Large intestine (tissue), 3 donors: ENCODE results near the gene BCAS3. TPM values are rescaled to one million over a fixed set of nuclear protein-coding genes. Genes with fewer than 3 reads are reported as not detected.
"Not testable (repeated sequence)": the region's sequence is repeated elsewhere in the genome, so short reads cannot be mapped to it uniquely, and the experiment has no call there.

Experiments used
- DNase-seq, 2 donors: peaks; one replicate each; pipeline versions ENCODE4 v3.0.0 to v3.0.0-alpha.2; 2013
- H3K27ac ChIP-seq: one replicate; pipeline ENCODE4 v1.5.1; 2013; ENCODE audit warnings: low read length
- H3K27me3 ChIP-seq: 2 replicates; pipeline ENCODE4 v1.6.1; 2013; ENCODE audit warnings: low read length; ENCODE audit not compliant: control insufficient read depth, insufficient read depth
- H3K36me3 ChIP-seq: 2 replicates; pipeline ENCODE4 v1.6.1; 2013; ENCODE audit warnings: low read length; ENCODE audit not compliant: control insufficient read depth, insufficient read depth
- H3K4me1 ChIP-seq: one replicate; pipeline ENCODE4 v1.6.1; 2013; ENCODE audit warnings: low read length; ENCODE audit not compliant: control insufficient read depth, insufficient read depth
- H3K4me3 ChIP-seq: one replicate; pipeline ENCODE4 v1.5.1; 2013; ENCODE audit warnings: low read length
- H3K9me3 ChIP-seq: one replicate; pipeline ENCODE4 v1.6.1; 2013; ENCODE audit warnings: mild to moderate bottlenecking, low read depth, low read length, moderate library complexity; ENCODE audit not compliant: control insufficient read depth
- WGBS: methylation state at CpG from one replicate; pipeline ENCODE4 v1.1.5; 2013; ENCODE audit warnings: low lambda C conversion rate; ENCODE audit not compliant: insufficient coverage; 5-methylcytosine and 5-hydroxymethylcytosine counted together
- polyA plus RNA-seq: library from polyadenylated mRNA; unstranded; fragments of 120-200 nt; gene quantifications from one replicate; pipeline ENCODE4 v1.2.1, GENCODE V29; 2013

BCAS3 gene
- polyA plus RNA-seq, 1 donor, result 9.7 TPM

DNA sequence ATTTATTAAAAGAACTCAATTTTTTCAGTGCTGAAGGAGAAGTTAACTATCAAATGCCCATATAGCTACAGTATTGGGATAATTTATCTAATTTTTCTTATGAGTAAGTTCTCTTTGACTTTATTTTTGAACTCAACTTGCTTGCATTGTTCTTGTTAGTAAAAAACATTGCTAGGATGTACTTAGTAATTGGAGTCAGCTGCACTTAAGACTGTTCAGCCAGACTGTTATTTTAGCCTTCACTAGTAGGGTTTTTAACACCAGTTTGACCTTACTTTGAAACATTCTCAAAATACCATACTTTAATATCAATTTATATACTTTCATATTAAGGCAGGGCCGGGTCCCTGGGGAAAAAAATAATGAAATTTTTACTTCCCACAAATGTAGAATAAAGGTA, 465.4 kb downstream of the BCAS3 start:
- no CpG with 5 or more reads among the region's 1 CpG for WGBS
- H3K4me1 ChIP-seq, result no peaks in the 10 kb centered on the region
- no peak overlapping the region for H3K27ac ChIP-seq
- no peaks in the 10 kb centered on the region for H3K9me3 ChIP-seq
- H3K4me3 ChIP-seq, result no peak overlapping the region
- no peaks in the 10 kb centered on the region for H3K27me3 ChIP-seq
- H3K36me3 ChIP-seq, result no peaks in the 10 kb centered on the region
- no peak for DNase-seq

DNA sequence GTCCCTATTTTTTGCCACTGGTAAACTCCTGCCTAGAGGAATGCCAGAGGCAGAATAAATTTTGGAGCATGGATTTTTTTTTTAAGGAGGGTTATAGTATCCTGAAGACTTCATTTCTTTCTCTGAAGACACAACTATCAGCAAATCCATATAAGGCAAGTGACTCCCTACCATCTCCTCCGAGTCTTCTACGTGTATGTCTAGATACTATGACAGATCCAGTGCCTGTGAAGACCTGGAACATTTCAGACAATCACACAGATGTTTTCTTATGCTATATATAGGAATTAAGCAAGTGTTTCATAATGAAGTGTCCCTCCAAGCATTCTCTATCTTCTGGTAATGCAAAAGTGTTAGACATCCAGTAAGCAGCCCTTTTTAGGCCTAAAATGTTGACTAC, 466.5 kb downstream of the BCAS3 start:
- no peaks in the 10 kb centered on the region for H3K9me3 ChIP-seq
- H3K27me3 ChIP-seq, result no peaks in the 10 kb centered on the region
- H3K36me3 ChIP-seq, result no peaks in the 10 kb centered on the region
- 100% methylated on average over 1 of the region's 2 CpGs for WGBS
- no peak overlapping the region for H3K4me3 ChIP-seq
- H3K27ac ChIP-seq, result no peak overlapping the region
- DNase-seq, result no peak
- H3K4me1 ChIP-seq, result no peaks in the 10 kb centered on the region

DNA sequence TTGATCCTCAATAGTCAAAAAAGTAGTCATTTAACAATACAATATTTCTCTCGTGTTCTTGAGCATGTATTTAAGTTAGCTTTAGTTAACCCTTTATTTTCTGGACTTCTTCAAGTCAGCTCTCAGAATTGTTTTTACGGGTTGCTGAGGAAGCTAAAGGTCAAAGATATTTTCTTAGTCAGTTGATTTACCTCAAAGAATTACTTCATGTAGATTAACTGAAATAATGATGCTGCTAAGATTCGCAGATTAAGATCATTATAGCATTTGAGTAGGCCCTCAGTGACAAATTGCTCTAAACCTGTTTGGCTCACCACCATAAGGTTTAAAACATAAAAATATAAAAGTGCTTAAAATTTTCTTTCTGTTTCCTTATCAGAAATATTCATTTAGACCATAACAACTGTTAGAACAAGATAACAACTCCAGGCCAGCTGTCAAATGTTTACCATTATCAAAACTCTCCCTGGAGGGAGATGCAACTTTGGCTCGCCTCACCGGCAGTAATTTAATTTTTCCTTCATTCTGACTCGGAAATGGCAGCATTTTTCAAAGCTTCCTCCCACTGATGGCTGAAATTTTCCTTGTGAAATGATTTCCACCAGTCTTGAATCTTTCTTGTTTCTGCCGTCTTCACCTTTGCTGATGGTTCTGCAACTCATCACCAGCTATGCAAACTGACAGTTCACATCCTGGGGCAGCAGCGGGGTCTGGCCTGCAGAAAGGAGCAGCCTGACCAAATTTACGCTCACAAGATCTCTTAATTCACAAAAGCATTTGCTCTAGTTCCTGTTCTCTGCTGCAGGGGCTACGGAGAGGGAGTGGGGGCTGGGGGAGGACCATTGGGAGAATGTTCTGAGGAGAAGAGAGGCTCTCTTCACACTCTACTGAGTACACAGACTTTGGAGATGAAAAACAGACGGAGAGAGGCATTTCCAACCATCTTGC, 467.2 kb downstream of the BCAS3 start:
- Histone ChIP-seq H3K4me1 (no peaks in the 10 kb centered on the region), H3K9me3 (no peaks in the 10 kb centered on the region), H3K4me3 (no peak overlapping the region), H3K27me3 (no peaks in the 10 kb centered on the region), H3K27ac (peak overlapping the region; percentile 38), H3K36me3 (no peaks in the 10 kb centered on the region)
- DNase-seq, result peak; percentile 12 to 31
- 50% methylated on average over 3 of the region's 11 CpGs for WGBS

DNA sequence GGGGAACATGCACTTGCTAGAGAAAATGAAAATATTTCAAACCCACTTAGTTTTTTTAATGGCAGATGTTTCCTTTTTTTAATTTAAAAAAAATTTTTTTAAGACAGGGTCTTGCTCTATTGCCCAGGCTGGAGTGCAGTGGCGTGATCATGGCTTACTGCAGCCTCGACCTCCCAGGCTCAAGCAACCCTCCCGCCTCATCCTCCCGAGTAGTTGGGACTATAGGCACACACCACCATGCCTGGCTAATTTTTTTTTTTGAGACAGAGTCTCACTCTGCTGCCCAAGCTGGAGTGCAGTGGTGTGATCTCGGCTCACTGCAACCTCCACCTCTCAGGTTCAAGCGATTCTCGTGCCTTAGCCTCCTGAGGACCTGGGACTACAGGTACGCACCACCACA, 469.2 kb downstream of the BCAS3 start:
- H3K36me3 ChIP-seq, DNase-seq, H3K27ac ChIP-seq, H3K4me1 ChIP-seq, H3K27me3 ChIP-seq, H3K9me3 ChIP-seq, H3K4me3 ChIP-seq: not testable (repeated sequence)
- no CpG with 5 or more reads among the region's 8 CpGs for WGBS

DNA sequence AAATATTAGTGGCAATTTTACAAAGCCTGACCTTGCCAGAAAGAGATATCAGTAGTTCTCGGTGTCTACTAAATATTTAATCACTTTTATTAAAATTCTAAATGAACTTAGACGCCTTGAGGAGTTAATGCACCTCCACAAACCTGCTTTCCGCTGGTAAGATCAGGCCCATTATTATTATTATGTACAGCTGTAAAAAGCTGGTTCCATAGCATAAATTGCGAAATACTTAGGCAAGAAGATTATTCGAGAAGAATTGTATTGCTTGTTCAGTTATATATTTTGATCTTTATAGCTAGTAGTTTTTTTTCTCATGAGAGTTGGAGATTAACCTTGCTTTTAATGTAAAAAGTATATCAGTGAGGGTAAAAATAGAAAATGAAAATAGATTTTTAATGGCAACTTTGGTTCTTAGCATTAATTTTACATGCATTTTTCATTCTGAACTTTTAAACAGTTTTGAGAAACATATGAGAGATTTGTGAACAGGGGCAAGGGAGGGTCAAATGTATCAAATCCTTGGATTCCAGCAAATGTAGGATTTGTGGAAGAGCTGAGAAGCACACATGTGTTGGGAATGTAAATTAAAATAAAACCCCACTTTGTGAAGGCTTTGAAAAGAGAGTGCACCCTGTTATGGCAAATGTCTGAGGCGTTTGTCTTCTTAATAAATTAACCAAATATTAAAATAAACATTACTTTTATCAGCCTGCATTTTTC, 471.6 kb downstream of the BCAS3 start:
- H3K27ac ChIP-seq, result no peak overlapping the region
- no CpG with 5 or more reads among the region's 6 CpGs for WGBS

DNA sequence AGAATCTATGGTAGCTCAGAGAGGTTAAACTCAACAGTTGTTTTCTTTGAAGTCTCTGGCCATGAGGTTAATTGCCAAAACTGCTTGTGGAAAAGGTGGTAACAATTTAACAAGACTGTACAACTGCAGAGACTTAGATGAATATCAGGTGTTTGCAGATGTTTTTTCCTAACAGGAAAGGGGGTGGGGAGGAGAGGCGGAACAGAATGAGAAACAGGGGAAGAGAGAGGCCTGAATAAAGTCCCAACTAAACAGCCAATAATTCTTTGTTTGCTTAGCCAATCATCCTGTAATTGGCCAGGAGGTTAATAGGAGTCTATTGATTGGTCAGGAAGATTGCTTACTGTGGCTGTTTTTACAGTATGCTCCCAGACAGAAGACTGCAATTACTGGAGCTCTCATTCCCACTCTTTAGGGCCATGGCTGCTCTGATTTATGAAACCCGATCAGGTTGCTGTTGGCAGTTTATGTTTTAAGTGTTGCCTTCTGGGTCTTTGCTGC, 472.3 kb downstream of the BCAS3 start:
- H3K27ac ChIP-seq, result no peak overlapping the region
- WGBS, result no CpG with 5 or more reads among the region's 2 CpGs
- no peak for DNase-seq

More for the DNA sequence above, 471.6 kb downstream of the BCAS3 start:
- H3K4me3 ChIP-seq, result no peak overlapping the region
- no peaks in the 10 kb centered on the region for H3K4me1 ChIP-seq
- no peaks in the 10 kb centered on the region for H3K9me3 ChIP-seq
- no peaks in the 10 kb centered on the region for H3K27me3 ChIP-seq
- H3K36me3 ChIP-seq, result no peaks in the 10 kb centered on the region
- DNase-seq, result no peak

DNA sequence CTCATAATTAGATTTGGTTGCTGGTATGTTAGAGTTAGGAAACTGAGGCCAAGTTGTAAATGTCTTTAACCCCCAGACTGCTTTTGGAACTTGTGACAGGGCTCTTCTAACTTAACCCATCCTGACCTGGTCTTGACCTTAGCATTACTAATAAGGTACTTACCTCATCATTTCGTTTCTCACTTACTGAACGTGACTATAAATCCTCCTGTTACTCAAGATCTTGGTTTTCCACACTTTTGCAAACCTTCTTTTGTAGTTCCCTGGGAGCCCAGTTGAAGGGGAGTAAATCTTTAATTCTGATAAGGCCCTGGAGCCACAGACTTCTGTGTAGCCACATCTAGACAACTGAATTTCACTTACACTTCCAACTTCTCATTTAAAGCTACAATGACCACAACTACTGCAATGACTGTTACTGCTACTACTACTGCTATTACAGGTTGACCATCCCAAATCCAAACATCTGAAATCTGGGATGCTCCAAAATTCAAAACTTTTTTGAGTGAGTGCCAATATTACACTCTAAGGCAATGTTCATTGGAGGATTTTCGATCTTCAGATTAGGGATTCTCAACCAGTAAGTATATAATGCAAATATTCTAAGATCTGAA, 473.1 kb downstream of the BCAS3 start:
- 100% methylated on average over 3 of the region's 3 CpGs for WGBS

More for the DNA sequence above, 472.3 kb downstream of the BCAS3 start:
- Histone ChIP-seq H3K36me3 (no peaks in the 10 kb centered on the region), H3K4me3 (no peak overlapping the region), H3K4me1 (no peaks in the 10 kb centered on the region), H3K9me3 (no peaks in the 10 kb centered on the region), H3K27me3 (no peaks in the 10 kb centered on the region)

DNA sequence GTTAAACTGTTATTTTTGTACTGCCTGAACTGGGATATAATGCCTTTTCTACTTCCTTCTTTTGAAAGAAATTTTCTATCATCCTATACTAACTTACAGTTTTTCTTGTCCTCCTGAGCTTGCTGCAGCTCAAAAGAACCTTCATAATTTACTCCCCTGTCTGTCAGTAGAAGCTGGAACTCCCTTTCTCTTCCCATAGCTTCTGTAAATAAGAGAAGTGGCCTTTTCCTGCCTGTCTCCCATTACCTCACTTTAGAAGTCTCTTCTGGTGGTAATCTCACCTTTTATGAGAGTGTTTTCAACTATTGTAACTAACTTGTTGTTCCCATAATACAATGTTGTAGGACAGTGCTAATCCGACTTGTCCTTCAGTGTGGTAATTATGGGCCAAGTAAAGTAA, 475.2 kb downstream of the BCAS3 start:
- Histone ChIP-seq H3K4me1 (no peaks in the 10 kb centered on the region), H3K4me3 (no peak overlapping the region), H3K36me3 (no peaks in the 10 kb centered on the region), H3K27me3 (no peaks in the 10 kb centered on the region), H3K27ac (no peak overlapping the region), H3K9me3 (no peaks in the 10 kb centered on the region)
- 100% methylated on average over 1 of the region's 1 CpG for WGBS
- no peak for DNase-seq

More for the DNA sequence above, 473.1 kb downstream of the BCAS3 start:
- no peaks in the 10 kb centered on the region for H3K27me3 ChIP-seq
- H3K36me3 ChIP-seq, result no peaks in the 10 kb centered on the region
- no peaks in the 10 kb centered on the region for H3K4me1 ChIP-seq
- no peak for DNase-seq
- H3K4me3 ChIP-seq, result no peak overlapping the region
- no peak overlapping the region for H3K27ac ChIP-seq
- H3K9me3 ChIP-seq, result no peaks in the 10 kb centered on the region

DNA sequence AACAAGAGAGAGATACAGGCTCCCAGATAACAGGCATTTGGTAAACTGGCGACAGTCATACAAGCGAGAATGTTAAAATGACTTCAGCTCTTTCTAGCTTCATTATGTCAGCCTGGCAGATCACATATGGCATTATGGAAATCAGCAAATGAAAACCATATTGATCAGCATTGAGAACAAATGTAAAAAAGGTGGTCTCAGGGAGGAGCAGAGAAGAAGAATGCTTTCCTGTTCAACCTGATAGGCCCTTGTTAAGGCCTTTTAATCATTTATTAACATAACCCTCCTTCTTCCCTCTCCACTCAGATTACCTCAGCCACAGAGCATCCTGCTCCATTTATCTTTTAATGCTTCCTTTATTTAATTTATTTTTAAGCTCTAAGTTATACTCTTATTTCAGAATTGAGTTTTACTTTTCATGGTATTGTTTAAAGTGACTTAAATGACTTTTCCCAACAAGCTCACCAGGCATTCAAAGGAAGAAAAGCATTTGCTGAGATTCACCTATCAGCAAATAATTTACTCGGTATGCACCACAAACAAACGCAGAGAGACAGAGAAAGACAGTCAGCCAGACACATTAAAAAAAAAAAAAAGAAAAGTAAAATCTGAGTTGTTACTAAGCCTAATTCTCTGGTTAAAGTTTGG, 478.1 kb downstream of the BCAS3 start:
- H3K36me3 ChIP-seq, result no peaks in the 10 kb centered on the region
- DNase-seq, result no peak
- no peaks in the 10 kb centered on the region for H3K27me3 ChIP-seq
- WGBS, result 78% methylated on average over 2 of the region's 4 CpGs
- H3K27ac ChIP-seq, result no peak overlapping the region
- no peaks in the 10 kb centered on the region for H3K9me3 ChIP-seq
- no peaks in the 10 kb centered on the region for H3K4me1 ChIP-seq
- no peak overlapping the region for H3K4me3 ChIP-seq
